OCI-M1 (cell line): Measurements from ENCODE around the gene FGFR3.

ENCODE experiments used
- DNase-seq: peaks from one replicate; lab custom pipeline; 2025; lab: John Stamatoyannopoulos, UW

Gene FGFR3

DNA sequence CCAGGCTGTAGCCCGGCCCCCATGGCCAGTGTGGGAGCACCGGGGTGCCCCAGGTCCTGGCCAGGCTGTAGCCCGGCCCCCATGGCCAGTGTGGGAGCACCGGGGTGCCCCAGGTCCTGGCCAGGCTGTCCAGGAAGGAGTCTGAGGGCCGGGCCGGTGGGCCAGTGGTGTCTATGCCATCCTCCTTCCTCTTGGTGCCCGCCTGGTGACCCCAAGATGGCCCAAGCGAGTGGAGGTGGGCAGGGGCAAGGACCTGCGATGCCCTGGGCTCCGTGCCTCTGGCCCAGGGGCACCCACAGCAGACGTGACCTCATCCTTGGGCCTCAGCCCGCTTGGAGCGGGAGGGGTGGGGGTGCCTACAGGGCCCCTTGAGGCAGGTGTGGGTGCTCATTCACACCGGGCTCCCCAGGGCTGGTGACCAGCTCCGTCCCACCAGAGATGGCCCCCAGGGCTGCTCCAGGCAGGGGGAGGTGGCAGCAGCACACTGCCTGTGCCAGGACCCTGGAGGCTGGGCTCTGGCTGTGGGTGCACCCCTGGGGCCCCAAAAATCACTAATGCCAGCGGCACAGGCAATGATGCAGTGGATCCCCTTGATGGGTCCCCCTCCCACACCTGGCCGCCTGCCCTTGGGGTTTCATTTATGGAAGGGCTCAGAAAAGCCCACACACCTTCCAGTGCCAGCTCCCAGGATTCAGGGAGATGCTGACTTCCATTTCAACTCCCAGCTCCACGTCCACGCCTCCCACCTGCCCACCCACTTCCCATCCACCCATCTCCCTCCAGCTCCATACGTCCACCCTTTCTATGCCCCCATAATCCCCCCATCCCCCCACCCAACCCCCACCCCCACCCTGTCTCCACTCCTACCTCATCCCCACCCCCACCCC, 36.0 kb upstream of the FGFR3 start:
- no peak for DNase-seq

DNA sequence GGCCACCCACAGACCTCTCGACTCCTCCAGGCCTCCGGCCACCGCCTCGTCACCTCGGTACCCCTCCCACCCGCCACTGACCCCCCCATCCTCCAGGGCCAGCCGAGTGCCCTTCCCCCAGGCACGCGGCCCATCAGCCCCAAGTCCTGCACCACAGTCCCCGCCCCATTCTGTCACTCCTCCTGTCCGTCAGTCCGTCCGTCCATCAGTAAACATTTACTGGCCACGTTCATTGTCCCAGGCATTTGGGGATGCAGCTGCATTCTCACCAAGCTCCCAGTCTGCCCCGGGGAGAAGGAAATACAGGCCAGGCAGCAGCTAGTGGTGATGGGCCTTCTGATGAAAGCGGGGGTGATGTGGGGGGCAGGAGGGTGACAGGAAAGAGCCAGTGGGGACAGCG, 35.3 kb upstream of the FGFR3 start:
- no peak for DNase-seq

DNA sequence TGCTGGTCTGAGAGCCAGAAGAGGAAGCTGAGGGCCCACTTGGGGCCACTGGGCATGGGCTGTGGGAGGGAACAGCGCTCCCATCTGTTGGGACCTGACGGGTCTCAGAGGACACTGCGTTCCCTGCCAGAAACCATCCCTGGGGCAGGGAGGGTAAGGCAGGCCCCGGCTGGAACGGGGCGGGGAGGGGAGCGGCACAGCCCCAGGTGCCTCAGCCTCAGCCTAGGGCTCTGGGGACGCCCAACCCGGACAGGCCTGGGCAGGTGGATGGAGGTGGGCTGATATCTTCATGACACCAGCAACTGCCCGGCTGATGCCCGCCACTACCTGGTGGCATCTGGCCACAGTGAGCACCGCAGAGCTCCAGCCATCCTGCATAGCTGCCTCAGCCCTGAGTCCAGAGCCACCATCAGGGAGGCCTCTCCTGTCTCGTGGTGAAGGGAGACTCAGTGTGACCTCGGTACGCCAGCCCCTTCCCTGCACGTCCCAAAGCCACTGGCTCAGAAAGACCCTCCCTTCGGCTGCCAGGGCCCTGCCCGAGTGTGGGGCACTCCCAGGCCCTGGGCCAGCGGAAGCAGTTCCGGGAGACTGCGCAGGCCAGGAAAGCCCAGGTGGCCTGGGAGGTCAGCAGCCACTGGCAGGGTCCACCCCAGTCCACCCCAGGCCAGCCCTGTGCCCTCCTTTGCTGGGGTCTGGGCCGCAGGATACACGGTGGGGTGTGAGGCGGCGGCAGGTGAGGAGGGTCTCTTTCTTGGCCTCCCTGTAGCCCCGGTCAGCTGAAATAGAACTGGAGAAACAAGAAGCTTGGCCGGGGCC, 34.6 kb upstream of the FGFR3 start:
- no peak for DNase-seq

DNA sequence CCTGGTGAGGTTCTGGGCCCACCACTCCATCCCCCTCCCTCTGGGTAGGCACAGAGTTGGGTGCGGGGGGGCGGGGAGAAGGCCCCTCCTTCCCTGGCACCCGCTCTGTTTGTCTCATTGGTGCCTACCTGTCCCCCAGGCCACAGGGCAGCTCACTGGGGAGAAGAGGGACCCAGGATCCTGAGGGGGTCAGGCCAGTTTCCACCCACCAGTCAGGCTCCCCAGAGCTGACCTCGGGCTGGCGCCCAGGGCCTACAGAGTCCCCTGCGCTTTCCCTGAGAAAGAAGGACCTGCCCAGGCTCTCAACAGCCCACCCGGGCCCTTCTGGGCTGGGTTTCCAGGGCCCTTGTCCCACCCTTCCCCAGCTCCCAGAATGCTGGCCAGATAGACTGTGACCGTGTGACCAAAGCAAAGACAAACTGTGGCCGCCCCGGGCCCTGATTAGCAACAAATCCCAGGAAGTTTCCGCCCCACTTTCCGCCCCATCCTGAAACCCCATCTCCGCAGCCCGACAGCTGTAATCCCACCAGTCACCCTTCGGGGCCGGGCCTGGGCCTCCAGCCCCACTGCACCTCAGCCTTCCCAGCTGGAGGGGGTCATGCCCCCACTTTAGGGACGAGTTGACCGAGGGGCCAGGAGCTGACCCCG, 33.8 kb upstream of the FGFR3 start:
- DNase-seq: no peak

DNA sequence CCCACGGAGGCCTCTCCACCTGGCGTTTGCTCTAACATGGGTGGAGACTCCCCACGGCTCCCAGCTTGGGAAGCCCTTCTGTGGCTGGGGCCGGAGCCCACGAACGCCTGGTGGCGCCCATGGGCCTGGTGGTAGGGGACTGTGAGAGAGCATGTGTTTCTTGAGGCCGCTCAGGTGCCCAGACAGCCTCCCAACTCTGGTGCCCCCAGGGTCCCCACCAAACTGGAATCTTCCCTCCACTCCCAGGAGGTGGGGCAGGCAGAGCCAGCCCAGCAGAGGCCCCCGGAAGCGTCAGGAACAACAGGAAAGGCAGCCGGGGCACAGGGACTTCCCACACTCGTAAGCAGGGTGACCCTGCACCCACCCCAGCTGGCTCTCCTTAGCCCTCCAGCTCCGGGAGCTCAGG, 33.3 kb upstream of the FGFR3 start:
- DNase-seq: no peak

DNA sequence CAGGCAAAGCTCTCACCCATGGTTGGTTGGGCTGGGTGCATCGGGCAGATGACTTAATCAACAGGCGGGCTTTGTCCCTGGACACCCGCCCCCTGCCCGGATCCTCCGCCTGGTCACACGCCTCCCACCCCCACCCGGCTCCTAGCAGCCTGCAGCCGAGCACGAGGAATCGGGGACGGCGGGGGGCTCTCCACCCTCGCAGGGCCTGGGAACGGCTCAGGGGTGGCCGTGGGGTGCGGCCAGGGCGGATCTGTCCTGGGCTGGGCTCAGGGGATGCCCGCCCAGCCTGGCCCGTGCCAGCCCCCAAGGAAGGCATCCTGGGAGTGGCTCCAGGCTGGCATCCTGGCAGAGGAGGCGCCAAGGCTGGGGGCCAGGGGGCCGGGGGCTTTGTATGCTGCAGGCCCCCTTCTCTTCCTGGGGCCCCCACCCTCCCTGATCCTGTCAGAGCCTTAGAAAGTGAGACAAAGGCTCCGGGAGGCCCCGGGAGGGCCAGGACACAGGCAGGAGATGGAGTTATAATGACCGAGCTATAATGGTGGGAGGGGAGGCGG, 32.5 kb upstream of the FGFR3 start:
- no peak for DNase-seq

DNA sequence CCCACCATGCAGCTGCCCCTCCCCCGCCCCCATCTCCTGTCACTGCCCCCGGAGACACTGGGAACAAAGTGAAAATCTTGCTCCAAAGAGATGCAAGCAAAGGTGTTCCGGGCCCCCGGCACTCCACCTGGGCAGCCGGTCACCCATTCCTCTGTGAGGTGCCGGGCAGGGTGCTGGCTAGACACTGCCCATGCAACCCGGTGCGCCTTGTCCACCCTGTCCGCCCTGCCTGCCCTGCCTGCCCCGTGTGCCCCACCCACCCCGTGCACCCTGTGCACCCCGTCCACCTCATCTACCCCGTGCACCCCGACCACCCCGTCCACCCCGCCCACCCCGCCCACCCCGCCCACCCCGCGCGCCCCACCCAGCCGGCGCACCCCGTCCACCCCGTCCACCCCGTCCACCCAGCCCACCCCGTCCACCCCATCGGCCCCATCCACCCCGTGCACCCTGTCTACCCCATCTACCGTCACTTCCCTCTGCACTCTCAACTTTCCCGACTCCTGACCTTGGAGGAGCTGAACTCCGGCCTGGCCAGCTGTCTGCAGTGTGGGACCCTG, 31.9 kb upstream of the FGFR3 start:
- no peak for DNase-seq

DNA sequence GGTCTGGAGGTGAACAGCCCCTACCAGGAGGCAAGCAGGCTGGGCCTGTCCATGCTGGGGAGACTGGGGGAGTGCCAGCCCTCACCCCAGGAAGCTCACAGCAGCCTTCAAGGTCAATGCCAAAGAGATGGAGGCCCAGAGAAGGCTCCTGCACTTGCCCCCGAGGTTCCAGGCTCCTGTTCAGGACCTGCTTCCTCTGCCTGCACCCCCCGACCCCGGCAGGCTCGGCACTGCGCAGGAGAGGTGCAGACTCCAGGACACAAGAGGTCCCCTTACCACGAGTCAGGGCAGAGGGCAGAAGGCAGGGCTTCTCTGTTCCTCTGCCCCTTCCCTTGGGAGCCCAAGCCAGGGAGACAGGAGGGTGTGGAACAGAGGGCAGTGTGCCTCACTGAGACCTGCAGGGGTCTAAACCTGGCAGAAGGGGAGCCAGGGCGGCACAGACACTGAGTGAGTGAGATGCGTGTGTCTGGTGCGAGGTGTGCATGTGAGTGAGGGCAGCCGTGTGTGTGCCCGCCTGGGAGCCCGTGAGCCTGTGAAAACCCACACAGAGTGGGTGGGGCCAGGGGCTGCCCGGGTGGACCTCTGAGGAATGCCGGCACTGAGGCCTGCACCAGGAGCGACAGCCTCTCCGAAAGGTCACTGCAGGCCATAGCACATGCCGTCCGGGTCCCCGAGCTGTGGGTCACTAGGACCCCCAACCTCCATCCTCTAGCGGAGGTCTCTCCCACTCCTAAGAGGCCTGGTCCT, 30.7 kb upstream of the FGFR3 start:
- DNase-seq: no peak

DNA sequence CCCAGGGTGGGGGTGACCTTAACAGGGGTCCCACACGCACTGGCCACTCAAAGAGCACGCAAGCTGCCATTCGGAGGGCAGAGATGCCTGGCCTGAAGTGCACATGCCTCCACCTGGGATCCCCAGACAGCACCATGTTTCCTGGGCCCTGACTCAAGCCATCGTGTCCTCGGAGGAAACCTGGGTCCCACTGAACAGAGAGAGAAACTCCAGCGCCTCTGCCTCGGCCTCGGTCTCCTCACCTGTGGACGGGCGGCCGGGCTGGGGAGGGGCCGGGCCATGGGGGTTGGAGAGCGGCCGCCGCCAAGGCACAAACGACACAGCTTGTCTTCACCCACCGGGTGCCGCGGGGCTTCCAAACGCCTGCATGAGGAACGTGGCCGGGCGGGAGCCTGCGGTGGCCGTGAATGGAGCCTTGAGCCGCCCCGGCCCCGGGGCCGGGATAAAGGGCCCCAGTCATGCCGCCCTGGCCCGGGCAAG, 30.0 kb upstream of the FGFR3 start:
- no peak for DNase-seq

DNA sequence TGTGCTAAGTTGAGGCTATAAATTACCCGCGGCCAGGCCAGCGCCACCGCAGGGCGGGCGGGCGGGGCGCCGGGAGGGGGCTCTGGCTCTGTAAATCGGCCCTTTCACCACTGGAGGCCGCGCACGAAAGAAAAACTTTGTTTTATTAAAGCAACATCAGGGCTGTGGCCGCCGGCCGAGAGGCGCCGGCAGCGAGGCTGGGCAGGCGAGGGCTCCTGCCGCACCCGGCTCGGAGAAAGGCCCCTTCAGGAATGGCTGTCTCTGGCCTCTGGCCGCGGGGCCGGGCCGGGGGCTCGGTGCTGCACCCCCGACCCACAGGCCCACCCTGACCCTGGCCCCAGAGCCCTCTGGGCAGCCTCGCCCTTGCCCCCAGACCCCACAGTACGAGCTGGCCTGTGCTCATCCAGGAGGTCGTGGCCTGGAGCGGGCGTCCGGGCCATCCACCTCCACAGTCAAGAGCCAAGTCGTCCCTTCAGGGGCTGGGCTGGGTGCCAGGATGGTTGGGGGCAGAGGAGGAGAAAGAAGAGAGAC, 29.5 kb upstream of the FGFR3 start:
- peak; percentile 86 for DNase-seq

DNA sequence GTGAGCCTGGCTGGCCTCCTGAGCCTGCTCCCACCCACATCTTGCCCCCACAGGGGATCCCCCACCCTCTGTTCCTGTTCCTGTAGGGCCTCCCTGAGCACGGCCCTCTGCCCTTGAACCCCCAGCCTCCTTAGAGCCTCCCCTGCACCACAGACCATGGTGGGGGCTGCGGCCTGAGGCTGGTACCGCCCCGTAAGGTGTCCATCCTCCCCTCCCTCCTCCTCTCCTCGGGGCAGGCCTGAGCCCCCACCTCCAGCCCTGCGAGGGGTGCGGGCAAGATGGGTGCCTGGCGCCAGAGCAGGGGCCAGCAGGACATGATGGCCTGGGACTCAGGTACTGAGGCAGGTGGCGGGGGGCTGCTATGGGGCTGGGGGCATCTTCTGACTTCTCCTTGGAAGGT, 28.4 kb upstream of the FGFR3 start:
- no peak for DNase-seq

DNA sequence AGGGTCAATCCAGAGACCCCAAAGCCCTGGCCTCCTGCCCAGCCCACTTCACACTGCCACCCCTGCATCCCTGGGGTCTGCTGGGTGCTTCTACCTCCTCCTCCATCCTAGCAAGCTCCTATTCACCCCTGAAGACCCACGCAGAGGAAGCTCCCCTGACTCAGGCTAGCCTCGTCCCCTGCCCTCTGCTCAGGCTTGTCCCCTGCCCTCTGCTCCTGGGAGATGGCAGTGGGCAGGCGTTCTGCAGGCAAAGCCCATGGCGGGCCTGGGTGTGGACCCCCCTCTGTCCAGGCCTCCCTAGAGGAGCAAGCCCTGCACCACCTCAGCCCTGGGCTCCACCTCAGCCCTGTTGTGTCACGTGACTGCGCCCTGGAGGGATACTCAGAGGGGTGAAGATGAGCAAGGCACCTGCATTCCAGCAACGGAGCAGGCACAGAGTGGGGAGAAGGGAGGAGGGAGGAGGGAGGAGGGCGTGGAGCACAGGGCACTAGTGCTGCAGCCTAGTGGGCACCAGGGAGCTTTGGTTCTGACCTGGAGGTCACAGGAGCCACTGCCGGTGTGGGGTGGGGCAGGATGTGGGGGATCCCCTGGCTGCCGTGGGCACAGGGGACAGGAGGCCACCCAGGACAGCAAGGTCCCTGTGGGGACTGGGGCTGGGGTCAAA, 27.6 kb upstream of the FGFR3 start:
- DNase-seq: no peak

DNA sequence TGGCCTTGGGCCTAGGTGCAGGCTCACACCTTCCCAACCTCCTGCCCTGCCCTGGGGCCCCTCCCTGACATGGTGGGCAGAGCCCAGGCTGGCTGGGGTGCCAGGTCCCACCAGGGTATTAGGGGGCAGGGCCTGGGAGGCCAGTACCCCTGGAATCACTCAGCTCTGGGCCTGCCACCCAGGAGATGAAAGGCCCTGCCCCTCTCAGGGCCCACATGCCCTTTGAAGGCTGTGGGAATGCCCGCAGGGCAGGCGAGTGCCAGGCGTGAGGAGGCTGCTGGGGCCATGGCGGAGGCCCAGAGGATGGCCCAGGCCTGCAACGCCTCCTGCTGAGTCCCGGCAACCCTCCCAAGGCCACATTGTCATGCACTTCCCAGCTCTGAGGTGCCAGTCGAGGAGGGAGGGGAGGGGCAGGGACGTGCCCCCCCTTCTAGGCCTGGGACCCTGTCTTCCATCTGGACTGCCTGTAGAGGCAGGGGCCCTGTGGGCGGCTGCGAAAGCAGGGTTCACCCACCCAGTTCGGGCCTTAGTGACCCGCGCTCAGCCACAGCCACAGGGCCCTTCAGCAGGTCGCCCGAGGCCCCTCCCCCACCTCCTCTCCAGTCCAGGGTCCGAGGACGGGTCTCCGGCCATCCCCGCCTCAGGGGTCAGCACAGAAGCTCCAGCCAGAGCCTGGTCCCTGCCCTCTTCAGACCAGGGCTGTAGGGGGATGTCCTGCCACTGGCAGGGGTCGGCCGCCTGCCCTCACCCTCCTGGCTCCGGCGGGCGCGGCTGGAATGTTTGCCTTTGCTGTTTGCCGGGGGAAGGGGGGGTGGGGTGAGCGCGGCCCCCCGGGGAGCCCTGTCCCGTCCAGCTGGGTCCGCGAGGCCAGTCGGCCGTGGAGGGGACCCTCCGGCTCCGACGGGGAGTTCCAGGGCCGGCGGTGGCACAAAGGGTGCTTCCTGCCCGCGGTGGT, 26.7 kb upstream of the FGFR3 start:
- no peak for DNase-seq

DNA sequence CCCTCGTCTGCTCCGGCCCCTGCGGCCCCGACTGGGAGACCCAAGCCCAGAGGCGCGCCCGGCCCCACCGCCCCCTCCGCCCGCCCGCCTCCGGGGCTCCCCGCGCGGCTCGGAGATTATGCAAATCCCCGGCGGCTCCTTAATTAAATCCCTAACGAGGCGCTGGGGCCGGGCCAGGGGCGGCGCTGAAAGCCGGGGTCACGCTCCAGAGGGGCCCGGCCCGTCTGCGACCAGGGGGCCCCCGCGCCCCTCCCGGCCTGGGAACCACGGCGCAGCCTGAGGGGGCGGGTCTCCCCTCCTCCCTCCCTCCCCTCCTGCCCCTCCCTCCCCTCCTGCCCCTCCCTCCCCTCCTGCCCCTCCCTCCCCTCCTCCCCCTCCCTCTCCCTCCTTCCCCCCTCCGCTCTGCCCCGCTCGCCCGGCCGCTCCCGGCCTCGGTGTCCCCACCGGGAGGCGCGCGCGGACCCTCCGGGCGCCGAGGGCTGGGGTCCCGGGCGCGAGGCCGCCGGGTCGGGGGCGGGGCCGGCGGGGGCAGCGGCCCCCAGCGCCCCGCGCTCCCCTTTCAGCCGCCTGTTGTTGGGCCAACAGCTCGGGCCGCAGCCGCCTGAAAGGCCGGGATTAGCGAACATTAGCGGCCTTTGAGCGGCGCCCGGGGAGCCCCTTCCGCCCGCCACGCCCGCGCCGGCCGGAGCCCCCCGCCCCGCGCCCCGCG, 25.9 kb upstream of the FGFR3 start:
- no peak for DNase-seq

DNA sequence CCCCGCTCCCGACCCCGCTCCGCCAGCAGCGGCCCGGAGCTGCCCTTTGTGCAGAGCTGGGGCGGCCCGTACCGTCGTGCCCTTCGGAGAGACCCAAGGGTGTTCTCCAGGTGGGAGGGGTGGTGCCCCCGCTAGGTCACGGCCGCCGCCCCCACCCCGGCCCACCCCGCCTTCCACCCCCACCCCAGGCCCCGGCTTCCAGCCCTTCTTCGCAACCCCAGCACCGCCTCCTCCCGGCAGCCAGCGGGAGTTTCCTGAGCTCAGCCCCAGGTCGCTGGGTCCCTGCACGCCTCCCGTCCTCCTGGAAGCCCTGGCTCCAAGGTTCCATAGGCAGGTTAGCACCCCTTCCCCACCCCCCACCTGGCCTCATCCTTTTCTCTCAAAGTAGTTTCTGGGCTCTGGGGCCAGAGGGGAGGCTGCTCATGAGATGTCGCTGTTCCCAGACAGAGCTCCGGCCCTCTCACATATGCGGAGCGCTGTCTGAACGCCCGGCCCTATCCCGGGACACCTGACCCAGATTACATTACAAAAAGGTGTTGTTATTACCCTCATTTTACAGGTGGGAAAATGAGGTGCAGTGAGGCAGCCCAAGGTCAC, 25.2 kb upstream of the FGFR3 start:
- peak; percentile 68 for DNase-seq

DNA sequence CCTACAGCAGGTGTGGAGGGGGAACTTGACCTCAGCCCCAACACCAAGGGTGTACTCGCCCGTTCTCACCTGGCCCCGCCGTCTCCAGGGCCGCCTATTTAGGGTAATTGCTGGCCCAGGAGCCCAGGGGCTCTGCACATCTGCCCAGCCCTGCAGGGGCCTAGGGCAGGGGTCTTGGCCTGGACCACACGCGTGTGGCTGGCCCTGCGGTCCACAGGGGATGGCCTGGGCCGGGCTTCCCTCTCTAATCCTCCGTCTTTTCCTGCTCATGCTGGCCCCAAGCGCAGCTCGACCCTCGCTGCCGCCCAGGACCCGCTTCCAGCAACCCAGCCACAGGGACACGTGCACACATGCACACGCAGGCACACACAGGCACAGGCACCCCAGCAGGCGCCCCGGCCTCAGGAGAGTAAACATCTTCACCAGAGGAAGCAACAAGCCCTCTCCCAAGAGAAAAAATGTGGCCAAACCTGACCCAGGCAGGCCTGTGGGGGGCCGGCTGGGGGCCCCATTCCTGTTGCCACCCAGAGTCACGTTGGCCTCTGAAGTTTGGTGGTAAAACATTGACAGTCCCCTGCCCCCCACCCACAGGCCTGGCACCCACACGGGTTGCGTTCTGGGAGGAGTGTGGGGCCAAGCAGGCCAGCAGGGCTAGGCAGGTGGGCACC, 24.6 kb upstream of the FGFR3 start:
- DNase-seq: no peak

DNA sequence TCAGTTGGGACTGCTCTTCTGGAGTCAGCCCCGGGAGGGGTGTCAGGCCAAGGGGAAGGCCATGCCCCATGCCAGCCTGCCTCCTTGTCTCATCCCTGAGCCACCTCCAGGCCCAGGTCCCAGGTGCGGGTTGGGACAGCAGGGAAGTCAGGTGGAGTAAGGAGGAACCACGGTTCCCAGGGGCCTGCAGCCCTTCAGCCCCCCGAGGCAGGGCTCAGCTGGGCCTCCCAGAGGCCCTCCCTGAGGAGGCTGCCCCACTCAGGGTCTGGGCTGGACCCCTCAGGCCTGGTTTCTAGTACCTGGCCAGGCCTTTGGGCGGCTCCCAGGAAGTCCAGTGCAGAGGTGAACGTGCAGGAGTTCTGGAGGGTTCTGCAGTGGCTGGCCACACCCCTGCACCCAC, 23.4 kb upstream of the FGFR3 start:
- no peak for DNase-seq

DNA sequence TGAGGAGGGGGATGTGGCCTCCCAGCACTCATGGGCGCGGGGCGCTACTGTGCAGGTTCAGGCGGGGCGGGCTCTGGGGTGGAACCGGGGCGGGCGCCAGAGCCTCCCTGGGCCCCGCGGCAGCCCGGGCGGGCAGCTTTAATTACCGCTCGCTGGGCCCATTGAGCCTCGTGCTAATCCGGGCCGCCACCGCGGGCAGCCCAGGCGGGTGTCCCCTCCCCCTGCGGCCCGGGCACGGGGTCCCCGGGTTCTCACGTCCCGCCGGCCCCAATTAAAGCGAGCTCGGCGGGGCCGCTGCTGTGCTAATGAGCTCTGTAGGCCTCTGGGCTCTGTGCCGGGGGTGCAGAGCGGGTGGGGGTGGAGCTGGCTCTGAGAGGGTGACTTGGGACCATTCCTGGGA, 22.8 kb upstream of the FGFR3 start:
- DNase-seq: no peak
